Fibroblast of lung (primary cell): ENCODE measurements around the gene RBFOX1. TPM values are rescaled to one million over a fixed set of nuclear protein-coding genes. Genes with fewer than 3 reads are reported as not detected.

ENCODE experiments used
- DNase-seq, 2 donors: peaks; one replicate each; pipeline versions ENCODE4 v3.0.0 to v3.0.0-alpha.2; 2010; ENCODE audit warnings: low read depth in 2 of 2
- H2AFZ ChIP-seq: 2 replicates; pipeline ENCODE4 v1.5.1; 2012; ENCODE audit warnings: low read length, control low read depth, inconsistent platforms
- H3K27ac ChIP-seq: 2 replicates; pipeline ENCODE4 v1.5.1; 2011; ENCODE audit warnings: low read length, control low read depth; ENCODE audit not compliant: insufficient read depth
- H3K27me3 ChIP-seq: 2 replicates; pipeline ENCODE4 v1.5.1; 2011; ENCODE audit warnings: mild to moderate bottlenecking, low read length; ENCODE audit not compliant: control insufficient read depth, insufficient read depth
- H3K36me3 ChIP-seq: 2 replicates; pipeline ENCODE4 v1.5.1; 2011; ENCODE audit warnings: low read length; ENCODE audit not compliant: control insufficient read depth, insufficient read depth
- H3K4me1 ChIP-seq: 2 replicates; pipeline ENCODE4 v1.5.1; 2011; ENCODE audit warnings: low read length; ENCODE audit not compliant: control insufficient read depth, insufficient read depth; ENCODE audit errors: extremely low read depth
- H3K4me2 ChIP-seq: 2 replicates; pipeline ENCODE4 v1.5.1; 2011; ENCODE audit warnings: low read length, control low read depth; ENCODE audit not compliant: insufficient read depth; ENCODE audit errors: extremely low read depth
- H3K4me3 ChIP-seq, 4 experiments: fragments of 200-600 bp in 1 of 4; sonication (generic) in 1 of 4; replicated peaks in 1 of 4; 2 replicates each; pipeline ENCODE4 v1.5.1; 2011 to 2016; ENCODE audit warnings: low read length in 4 of 4, low read depth in 3 of 4, mild to moderate bottlenecking in 3 of 4, control low read depth in 2 of 4, inconsistent platforms in 1 of 4, mixed read lengths in 1 of 4; ENCODE audit not compliant: insufficient read depth in 1 of 4; ENCODE audit errors: control extremely low read depth in 1 of 4
- H3K79me2 ChIP-seq: 2 replicates; pipeline ENCODE4 v1.5.1; 2012; ENCODE audit warnings: mild to moderate bottlenecking, low read length, inconsistent platforms; ENCODE audit not compliant: control insufficient read depth, insufficient read depth
- H3K9ac ChIP-seq: 2 replicates; pipeline ENCODE4 v1.5.1; 2011; ENCODE audit warnings: mild to moderate bottlenecking, low read length, control low read depth; ENCODE audit not compliant: insufficient read depth
- H3K9me3 ChIP-seq: 2 replicates; pipeline ENCODE4 v1.5.1; 2012; ENCODE audit warnings: low read depth, low read length; ENCODE audit not compliant: control insufficient read depth, insufficient read depth
- H4K20me1 ChIP-seq: 2 replicates; pipeline ENCODE4 v1.5.1; 2011; ENCODE audit warnings: low read length; ENCODE audit not compliant: control insufficient read depth, insufficient read depth; ENCODE audit errors: extremely low read depth
- CTCF ChIP-seq, 2 donors: IDR thresholded peaks in 1 of 2; conservative IDR thresholded peaks in 1 of 2; 1 replicate in 1 of 2; 2 replicates in 1 of 2; pipeline ENCODE4 v1.5.1; 2011 to 2012; ENCODE audit warnings: low read length in 2 of 2, control low read depth in 1 of 2, inconsistent platforms in 1 of 2, low read depth in 1 of 2, mild to moderate bottlenecking in 1 of 2
- EZH2 ChIP-seq: IDR thresholded peaks from 2 replicates; pipeline ENCODE4 v1.5.1; 2012; ENCODE audit warnings: low read length, control low read depth, mild to moderate bottlenecking; ENCODE audit errors: missing control alignments
- polyA plus RNA-seq, 2 donors: library from polyadenylated mRNA; depleted of rRNA in 1 of 2; stranded (reverse) in 1 of 2; unstranded in 1 of 2; fragments of >200 nt; gene quantifications; 2 replicates each; pipeline ENCODE4 v1.2.1, GENCODE V29; 2011 to 2012; ENCODE audit warnings: missing spikeins in 1 of 2
- total RNA-seq: library from RNA; depleted of rRNA; stranded (reverse); fragments of >200 nt; gene quantifications from 2 replicates; pipeline ENCODE4 v1.2.1, GENCODE V29; 2014

RBFOX1 gene
- total and polyA plus RNA-seq, 2 donors (not counting 1 experiment from before 2014, with no cell fraction given), result not detected

GRCh38 chr16:7545251-7545650 is 212.6 kb downstream of the RBFOX1 start:
- H3K4me1 ChIP-seq, result no peaks in the 10 kb centered on the region
- no peaks in the 10 kb centered on the region for H3K36me3 ChIP-seq
- no peaks in the 10 kb centered on the region for H3K79me2 ChIP-seq
- TF ChIP-seq CTCF (conservative IDR thresholded peaks at IDR 0.05 in 1 of 2, IDR thresholded peaks at IDR 0.05 in 1 of 2; ENCODE audit: low read depth in 1 of 2, low read length in 2 of 2), result no peak
- H3K9ac ChIP-seq, result no peak overlapping the region
- no peak overlapping the region for H2AFZ ChIP-seq
- no peak for DNase-seq
- no peaks in the 10 kb centered on the region for H4K20me1 ChIP-seq
- H3K27ac ChIP-seq, result no peak overlapping the region
- H3K4me3 ChIP-seq, result no peak overlapping the region
- no peaks in the 10 kb centered on the region for H3K27me3 ChIP-seq
- H3K4me2 ChIP-seq, result no peak overlapping the region
- no peaks in the 10 kb centered on the region for H3K9me3 ChIP-seq

GRCh38 chr16:7546948-7547347 is 214.3 kb downstream of the RBFOX1 start:
- no peak for DNase-seq
- Histone ChIP-seq H3K9ac (no peak overlapping the region), H3K36me3 (no peaks in the 10 kb centered on the region), H3K9me3 (no peaks in the 10 kb centered on the region), H3K4me1 (no peaks in the 10 kb centered on the region), H3K79me2 (no peaks in the 10 kb centered on the region), H3K4me3 (no peak overlapping the region), H2AFZ (no peak overlapping the region), H3K27me3 (no peaks in the 10 kb centered on the region), H3K4me2 (no peak overlapping the region), H3K27ac (no peak overlapping the region), H4K20me1 (no peaks in the 10 kb centered on the region)
- TF ChIP-seq EZH2 (no peak), CTCF (conservative IDR thresholded peaks at IDR 0.05 in 1 of 2, IDR thresholded peaks at IDR 0.05 in 1 of 2; ENCODE audit: low read depth in 1 of 2, low read length in 2 of 2) (no peak)

- no peaks in the 10 kb centered on the region for H4K20me1 ChIP-seq
- H2AFZ ChIP-seq, result no peak overlapping the region
- TF ChIP-seq EZH2 (no peak), CTCF (conservative IDR thresholded peaks at IDR 0.05 in 1 of 2, IDR thresholded peaks at IDR 0.05 in 1 of 2; ENCODE audit: low read depth in 1 of 2, low read length in 2 of 2) (no peak)
- H3K27ac ChIP-seq, result no peak overlapping the region
- no peak overlapping the region for H3K4me2 ChIP-seq
- H3K9ac ChIP-seq, result no peak overlapping the region
- no peak overlapping the region for H3K4me3 ChIP-seq
- DNase-seq, result no peak
- H3K4me1 ChIP-seq, result no peaks in the 10 kb centered on the region
- H3K9me3 ChIP-seq, result no peaks in the 10 kb centered on the region
- no peaks in the 10 kb centered on the region for H3K79me2 ChIP-seq
- no peaks in the 10 kb centered on the region for H3K27me3 ChIP-seq
- no peaks in the 10 kb centered on the region for H3K36me3 ChIP-seq
Measured at GRCh38 chr16:7547736-7548135, 215.1 kb downstream of the RBFOX1 start.
